ENCODE measurements around the gene SLC37A4. TPM values are rescaled to one million over a fixed set of nuclear protein-coding genes. Genes with fewer than 3 reads are reported as not detected.

The SLC37A4 gene
- total RNA-seq, 1 donor from 2014 or later, result 13.6 TPM

GRCh38 chr11:119031912-119032280 is 1.2 kb upstream of the SLC37A4 start:
- Mint-ChIP-seq H3K9me3 (ENCODE audit: low read depth) (no peaks in the 10 kb centered on the region), H3K4me1 (ENCODE audit: low read depth) (peaks cover 14% of the 10 kb centered on the region), H3K4me3 (ENCODE audit: unreplicated experiment) (no peak overlapping the region), H3K36me3 (ENCODE audit: low read depth) (peaks cover 3% of the 10 kb centered on the region), H3K27me3 (ENCODE audit: low read depth) (no peaks in the 10 kb centered on the region), H3K27ac (ENCODE audit: unreplicated experiment) (no peak overlapping the region)
- TF ChIP-seq CTCF (IDR thresholded peaks at IDR 0.05), result no peak
- peak; percentile 4 for DNase-seq (ENCODE audit: low spot score)

DNA sequence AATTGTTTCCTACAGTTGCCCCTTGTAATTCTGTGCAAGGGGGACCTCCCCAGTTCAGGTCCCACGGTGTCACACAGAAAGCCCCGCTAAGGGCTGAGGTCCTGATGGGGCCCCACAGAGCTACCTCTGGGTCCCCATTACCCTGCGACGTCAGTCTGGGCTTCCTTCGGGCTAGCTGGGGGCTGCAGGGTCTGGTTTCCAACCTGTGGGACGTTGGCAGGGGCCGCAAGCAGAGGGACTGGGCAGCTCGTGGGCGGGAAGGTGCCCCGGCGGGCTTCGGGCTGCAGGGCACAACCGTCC is 698 bp downstream of the SLC37A4 start:
- peaks cover 14% of the 10 kb centered on the region for H3K4me1 Mint-ChIP-seq (ENCODE audit: low read depth)
- H3K36me3 Mint-ChIP-seq (ENCODE audit: low read depth), result peaks cover 3% of the 10 kb centered on the region
- no peak for DNase-seq (ENCODE audit: low spot score)
- peak overlapping the region; percentile 8 for H3K27ac Mint-ChIP-seq (ENCODE audit: unreplicated experiment)
- H3K4me3 Mint-ChIP-seq (ENCODE audit: unreplicated experiment), result peak overlapping the region; percentile 76
- H3K27me3 Mint-ChIP-seq (ENCODE audit: low read depth), result no peaks in the 10 kb centered on the region
- H3K9me3 Mint-ChIP-seq (ENCODE audit: low read depth), result no peaks in the 10 kb centered on the region
- no peak for TF ChIP-seq CTCF (IDR thresholded peaks at IDR 0.05)

- H3K4me3 Mint-ChIP-seq (ENCODE audit: unreplicated experiment), result peak overlapping the region; percentile 76
- peaks cover 14% of the 10 kb centered on the region for H3K4me1 Mint-ChIP-seq (ENCODE audit: low read depth)
- no peaks in the 10 kb centered on the region for H3K9me3 Mint-ChIP-seq (ENCODE audit: low read depth)
- TF ChIP-seq CTCF (IDR thresholded peaks at IDR 0.05), result no peak
- H3K27ac Mint-ChIP-seq (ENCODE audit: unreplicated experiment), result peak overlapping the region; percentile 10
- no peaks in the 10 kb centered on the region for H3K27me3 Mint-ChIP-seq (ENCODE audit: low read depth)
- H3K36me3 Mint-ChIP-seq (ENCODE audit: low read depth), result peaks cover 5% of the 10 kb centered on the region
- peak; percentile 55 for DNase-seq (ENCODE audit: low spot score)
Measured at GRCh38 chr11:119029340-119030028, 1.2 kb downstream of the SLC37A4 start.

DNA sequence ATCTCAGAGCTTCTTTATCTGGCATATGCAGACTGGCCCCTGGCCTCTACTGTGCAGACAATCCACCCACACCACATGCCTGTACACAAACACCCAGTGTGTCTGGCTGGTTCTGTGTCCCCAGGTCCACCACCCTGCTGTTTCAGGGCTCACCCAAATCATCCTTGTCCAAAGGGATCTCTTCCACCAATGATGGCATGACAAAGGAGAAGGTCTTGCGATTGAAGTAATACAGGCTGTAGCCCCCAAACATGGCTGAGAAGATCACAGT is 1.7 kb downstream of the SLC37A4 start:
- H3K27me3 Mint-ChIP-seq (ENCODE audit: low read depth), result no peaks in the 10 kb centered on the region
- peak overlapping the region; percentile 76 for H3K4me3 Mint-ChIP-seq (ENCODE audit: unreplicated experiment)
- peak; percentile 28 for DNase-seq (ENCODE audit: low spot score)
- TF ChIP-seq CTCF (IDR thresholded peaks at IDR 0.05), result no peak
- H3K36me3 Mint-ChIP-seq (ENCODE audit: low read depth), result peaks cover 7% of the 10 kb centered on the region
- H3K4me1 Mint-ChIP-seq (ENCODE audit: low read depth), result peaks cover 14% of the 10 kb centered on the region
- H3K9me3 Mint-ChIP-seq (ENCODE audit: low read depth), result no peaks in the 10 kb centered on the region
- H3K27ac Mint-ChIP-seq (ENCODE audit: unreplicated experiment), result no peak overlapping the region

DNA sequence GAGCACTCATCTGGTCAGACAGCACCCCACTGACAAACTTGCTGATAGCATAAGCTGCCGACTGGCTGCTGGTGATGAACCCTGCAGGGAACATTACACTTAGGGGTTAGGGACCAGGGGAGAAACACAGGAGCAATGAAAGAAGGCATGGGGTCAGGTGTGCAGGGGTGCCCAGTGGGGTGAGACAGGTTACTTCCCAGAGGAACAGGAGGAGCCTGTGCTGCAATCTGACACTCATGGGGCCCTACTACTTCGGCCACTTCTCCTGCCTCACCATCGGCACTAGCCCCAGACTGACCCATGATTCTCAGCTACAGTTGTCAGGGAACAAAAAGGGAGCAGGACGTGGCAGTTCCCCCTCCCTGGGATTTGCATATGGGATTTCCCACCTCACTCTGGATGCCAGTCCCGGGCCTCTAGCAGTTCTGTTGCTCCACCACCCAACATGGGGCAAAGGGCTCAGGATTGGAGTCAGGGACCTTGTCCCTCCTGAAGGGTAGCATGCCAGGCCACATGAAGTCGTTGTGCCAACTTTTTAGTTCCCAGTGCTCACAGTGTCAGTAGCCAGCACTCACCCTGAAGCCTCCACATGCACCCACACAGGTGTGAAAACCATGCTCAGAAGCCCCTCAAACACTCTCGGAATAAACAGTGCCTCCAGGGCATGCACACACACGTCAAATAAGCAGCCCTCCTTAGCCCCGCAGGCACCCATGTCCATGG is 2.2 kb downstream of the SLC37A4 start:
- H3K4me3 Mint-ChIP-seq (ENCODE audit: unreplicated experiment), result peak overlapping the region; percentile 76
- DNase-seq (ENCODE audit: low spot score), result peak; percentile 39
- H3K36me3 Mint-ChIP-seq (ENCODE audit: low read depth), result peaks cover 8% of the 10 kb centered on the region
- H3K4me1 Mint-ChIP-seq (ENCODE audit: low read depth), result peaks cover 15% of the 10 kb centered on the region
- peak overlapping the region; percentile 49 for H3K27ac Mint-ChIP-seq (ENCODE audit: unreplicated experiment)
- no peaks in the 10 kb centered on the region for H3K9me3 Mint-ChIP-seq (ENCODE audit: low read depth)
- TF ChIP-seq CTCF (IDR thresholded peaks at IDR 0.05), result no peak
- no peaks in the 10 kb centered on the region for H3K27me3 Mint-ChIP-seq (ENCODE audit: low read depth)
